Trophoblast cell (in vitro differentiated cells and primary cell): ENCODE results near the gene LONP1.

Experiments
- DNase-seq, 2 donors: peaks; one replicate each; pipeline ENCODE4 v3.0.0-alpha.2; 2016
- H2AFZ ChIP-seq: 2 replicates; pipeline ENCODE4 v1.6.1; 2013; ENCODE audit warnings: low read length, moderate library complexity, mild to moderate bottlenecking; ENCODE audit not compliant: insufficient read depth, poor library complexity
- H2AK5ac ChIP-seq: 2 replicates; pipeline ENCODE4 v1.6.1; 2013; ENCODE audit warnings: mild to moderate bottlenecking, low read length
- H2BK120ac ChIP-seq: 2 replicates; pipeline ENCODE4 v1.6.1; 2013; ENCODE audit warnings: low read length, mild to moderate bottlenecking, moderate library complexity; ENCODE audit not compliant: insufficient read depth, poor library complexity
- H2BK12ac ChIP-seq: 2 replicates; pipeline ENCODE4 v1.6.1; 2013; ENCODE audit warnings: mild to moderate bottlenecking, low read length, moderate library complexity
- H2BK5ac ChIP-seq: 2 replicates; pipeline ENCODE4 v1.6.1; 2013; ENCODE audit warnings: low read length, low read depth, moderate library complexity, mild to moderate bottlenecking; ENCODE audit not compliant: poor library complexity
- H3K14ac ChIP-seq: 2 replicates; pipeline ENCODE4 v1.6.1; 2013; ENCODE audit warnings: mild to moderate bottlenecking, low read length
- H3K18ac ChIP-seq: 2 replicates; pipeline ENCODE4 v1.6.1; 2013; ENCODE audit warnings: mild to moderate bottlenecking, low read length
- H3K23ac ChIP-seq: 2 replicates; pipeline ENCODE4 v1.6.1; 2013; ENCODE audit warnings: low read length
- H3K27ac ChIP-seq: 2 replicates; pipeline ENCODE4 v1.5.1; 2013; ENCODE audit warnings: low read depth, mild to moderate bottlenecking, inconsistent platforms, low read length, moderate library complexity
- H3K27me3 ChIP-seq: 2 replicates; pipeline ENCODE4 v1.6.1; 2013; ENCODE audit warnings: inconsistent platforms, mild to moderate bottlenecking, low read length, moderate library complexity; ENCODE audit not compliant: insufficient read depth
- H3K36me3 ChIP-seq, 2 experiments: 1 replicate in 1 of 2; 2 replicates in 1 of 2; pipeline ENCODE4 v1.6.1; 2013; ENCODE audit warnings: low read length in 2 of 2, mild to moderate bottlenecking in 2 of 2, moderate library complexity in 1 of 2; ENCODE audit not compliant: insufficient read depth in 2 of 2, control insufficient read depth in 1 of 2
- H3K4ac ChIP-seq: 2 replicates; pipeline ENCODE4 v1.6.1; 2013; ENCODE audit warnings: low read depth, mild to moderate bottlenecking, low read length, moderate library complexity
- H3K4me1 ChIP-seq, 2 experiments: 1 replicate in 1 of 2; 2 replicates in 1 of 2; pipeline ENCODE4 v1.6.1; 2013; ENCODE audit warnings: low read length in 2 of 2, mild to moderate bottlenecking in 2 of 2, moderate library complexity in 1 of 2; ENCODE audit not compliant: insufficient read depth in 2 of 2, control insufficient read depth in 1 of 2
- H3K4me2 ChIP-seq: 2 replicates; pipeline ENCODE4 v1.6.1; 2013; ENCODE audit warnings: inconsistent platforms, mild to moderate bottlenecking, low read length, moderate library complexity
- H3K4me3 ChIP-seq: 2 replicates; pipeline ENCODE4 v1.5.1; 2013; ENCODE audit warnings: mild to moderate bottlenecking, low read depth, low read length, inconsistent platforms
- H3K79me1 ChIP-seq: one replicate; pipeline ENCODE4 v1.6.1; 2013; ENCODE audit warnings: low read length
- H3K79me2 ChIP-seq: 2 replicates; pipeline ENCODE4 v1.6.1; 2013; ENCODE audit warnings: low read length, mild to moderate bottlenecking; ENCODE audit not compliant: control insufficient read depth, insufficient read depth, poor library complexity
- H3K9ac ChIP-seq: 2 replicates; pipeline ENCODE4 v1.6.1; 2013; ENCODE audit warnings: mild to moderate bottlenecking, low read length
- H3K9me3 ChIP-seq: 2 replicates; pipeline ENCODE4 v1.6.1; 2013; ENCODE audit warnings: low read depth, mild to moderate bottlenecking, control low read depth, inconsistent platforms, low read length; ENCODE audit not compliant: insufficient read depth
- H4K12ac ChIP-seq: 2 replicates; pipeline ENCODE4 v1.6.1; 2013; ENCODE audit warnings: low read depth, mild to moderate bottlenecking, low read length, moderate library complexity
- H4K8ac ChIP-seq: 2 replicates; pipeline ENCODE4 v1.6.1; 2013; ENCODE audit warnings: low read depth, mild to moderate bottlenecking, low read length, moderate library complexity
- H4K91ac ChIP-seq: one replicate; pipeline ENCODE4 v1.6.1; 2013; ENCODE audit warnings: low read depth, mild to moderate bottlenecking, low read length, moderate library complexity
- WGBS: extraction: QIAGEN DNeasy Blood & Tissue Kit; methylation state at CpG from one replicate; pipeline ENCODE4 v1.1.7; 2013; ENCODE audit warnings: missing lambda C conversion rate; ENCODE audit not compliant: insufficient read length, insufficient coverage; ENCODE audit errors: extremely low coverage; 5-methylcytosine and 5-hydroxymethylcytosine counted together

LONP1 gene

DNA sequence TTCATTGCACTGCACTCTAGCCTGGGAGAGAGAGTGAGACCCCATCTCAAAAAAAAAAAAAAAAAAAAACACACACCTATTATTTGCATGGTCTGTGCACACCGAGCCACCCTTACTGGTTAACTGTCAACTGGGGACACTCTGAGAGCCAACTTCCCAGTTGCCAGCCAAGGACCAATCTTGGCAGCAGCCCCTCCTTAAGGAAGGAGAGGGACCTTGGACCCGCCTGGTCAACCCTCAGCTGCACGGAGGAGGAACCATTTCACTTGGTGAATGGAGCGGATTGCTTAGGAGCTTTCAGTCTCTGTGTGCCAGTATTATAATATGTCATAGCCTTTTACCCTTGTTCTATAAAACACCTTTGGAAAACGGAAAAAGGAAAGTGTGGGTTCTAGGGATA is 64.5 kb downstream of the LONP1 start:
- H4K8ac ChIP-seq = no peak overlapping the region
- H3K14ac ChIP-seq = no peak overlapping the region
- no peak overlapping the region for H2BK12ac ChIP-seq
- H2AFZ ChIP-seq = no peak overlapping the region
- no peak overlapping the region for H4K91ac ChIP-seq
- no peak overlapping the region for H3K4me2 ChIP-seq
- no peak overlapping the region for H4K12ac ChIP-seq
- no peak overlapping the region for H2BK120ac ChIP-seq
- DNase-seq = no peak
- H3K4me1 ChIP-seq = no peaks in the 10 kb centered on the region
- no peak overlapping the region for H3K9ac ChIP-seq
- no peaks in the 10 kb centered on the region for H3K79me1 ChIP-seq
- H3K4ac ChIP-seq = no peak overlapping the region
- H3K18ac ChIP-seq = no peak overlapping the region
- no peaks in the 10 kb centered on the region for H3K79me2 ChIP-seq
- H3K23ac ChIP-seq = no peak overlapping the region
- H3K9me3 ChIP-seq = no peaks in the 10 kb centered on the region
- H2BK5ac ChIP-seq = no peak overlapping the region
- no peak overlapping the region for H2AK5ac ChIP-seq
- WGBS = no CpG with 5 or more reads among the region's 5 CpGs
- H3K27me3 ChIP-seq = no peaks in the 10 kb centered on the region
- H3K27ac ChIP-seq = no peak overlapping the region
- H3K36me3 ChIP-seq = peaks cover 80 to 81% of the 10 kb centered on the region in 2 experiments
- no peak overlapping the region for H3K4me3 ChIP-seq

DNA sequence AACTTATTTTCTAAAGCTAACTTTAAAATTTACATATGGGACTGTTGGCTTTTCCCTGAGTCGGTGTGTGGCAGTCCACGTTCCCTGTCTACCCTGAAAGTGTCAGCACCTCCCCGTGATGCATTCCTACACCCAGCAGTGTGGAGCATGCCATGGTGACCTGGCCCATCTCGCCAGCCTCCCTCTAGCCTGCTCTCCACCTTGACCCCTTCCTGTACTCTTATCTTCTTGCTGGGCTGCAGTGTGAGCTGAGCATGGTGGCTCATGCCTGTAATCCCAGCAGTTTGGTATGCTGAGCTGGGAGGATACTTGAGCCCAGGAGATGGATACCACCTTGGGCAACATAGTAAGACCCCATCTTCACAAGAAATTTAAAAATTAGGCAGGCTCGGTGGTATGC is 65.0 kb downstream of the LONP1 start:
- no peaks in the 10 kb centered on the region for H3K27me3 ChIP-seq
- no peak overlapping the region for H4K12ac ChIP-seq
- no peak overlapping the region for H2AFZ ChIP-seq
- H3K36me3 ChIP-seq = peaks cover 81 to 84% of the 10 kb centered on the region in 2 experiments
- H3K79me2 ChIP-seq = no peaks in the 10 kb centered on the region
- no peak overlapping the region for H3K14ac ChIP-seq
- H3K79me1 ChIP-seq = no peaks in the 10 kb centered on the region
- no peak overlapping the region for H2BK12ac ChIP-seq
- no peak for DNase-seq
- H3K4me2 ChIP-seq = no peak overlapping the region
- H3K4me1 ChIP-seq = no peaks in the 10 kb centered on the region
- no peak overlapping the region for H4K91ac ChIP-seq
- no peak overlapping the region for H2AK5ac ChIP-seq
- H3K9me3 ChIP-seq = no peaks in the 10 kb centered on the region
- H2BK5ac ChIP-seq = no peak overlapping the region
- H3K4me3 ChIP-seq = no peak overlapping the region
- H3K4ac ChIP-seq = no peak overlapping the region
- no peak overlapping the region for H4K8ac ChIP-seq
- no peak overlapping the region for H3K27ac ChIP-seq
- H2BK120ac ChIP-seq = no peak overlapping the region
- H3K23ac ChIP-seq = no peak overlapping the region
- no CpG with 5 or more reads among the region's 5 CpGs for WGBS
- H3K18ac ChIP-seq = no peak overlapping the region
- no peak overlapping the region for H3K9ac ChIP-seq

DNA sequence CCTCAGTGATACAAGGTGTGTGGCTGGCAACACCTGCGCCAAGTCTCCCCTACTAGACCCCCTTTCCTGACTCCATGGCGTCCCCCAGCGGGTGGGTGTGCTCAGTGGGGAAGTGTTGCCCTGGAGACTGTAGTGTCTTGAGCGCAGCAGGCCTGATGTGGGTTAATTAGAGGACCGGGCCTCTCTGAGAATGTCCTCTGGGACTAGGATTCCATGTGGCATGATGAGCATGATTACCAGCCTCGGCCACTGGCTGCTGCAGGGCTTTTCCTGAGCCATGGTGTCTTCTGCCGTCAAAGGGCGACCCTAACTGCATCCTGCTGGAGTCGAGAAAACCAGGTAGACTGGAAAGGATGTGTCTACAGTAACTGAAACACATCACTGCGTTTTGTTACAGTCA is 67.7 kb downstream of the LONP1 start:
- Histone ChIP-seq H3K27ac (no peak overlapping the region), H2BK12ac (no peak overlapping the region), H3K79me2 (no peaks in the 10 kb centered on the region), H3K14ac (no peak overlapping the region), H3K4me1 (no peaks in the 10 kb centered on the region), H3K4ac (no peak overlapping the region), H3K23ac (no peak overlapping the region), H3K9ac (no peak overlapping the region), H4K8ac (no peak overlapping the region), H3K9me3 (no peaks in the 10 kb centered on the region), H3K27me3 (no peaks in the 10 kb centered on the region), H4K91ac (no peak overlapping the region), H4K12ac (no peak overlapping the region), H3K4me3 (no peak overlapping the region), H3K18ac (no peak overlapping the region), H2AFZ (no peak overlapping the region), H2AK5ac (no peak overlapping the region), H3K4me2 (no peak overlapping the region), H2BK120ac (no peak overlapping the region), H3K79me1 (no peaks in the 10 kb centered on the region), H2BK5ac (no peak overlapping the region), H3K36me3 (peaks cover 65 to 69% of the 10 kb centered on the region in 2 experiments)
- no CpG with 5 or more reads among the region's 10 CpGs for WGBS
- DNase-seq = no peak

DNA sequence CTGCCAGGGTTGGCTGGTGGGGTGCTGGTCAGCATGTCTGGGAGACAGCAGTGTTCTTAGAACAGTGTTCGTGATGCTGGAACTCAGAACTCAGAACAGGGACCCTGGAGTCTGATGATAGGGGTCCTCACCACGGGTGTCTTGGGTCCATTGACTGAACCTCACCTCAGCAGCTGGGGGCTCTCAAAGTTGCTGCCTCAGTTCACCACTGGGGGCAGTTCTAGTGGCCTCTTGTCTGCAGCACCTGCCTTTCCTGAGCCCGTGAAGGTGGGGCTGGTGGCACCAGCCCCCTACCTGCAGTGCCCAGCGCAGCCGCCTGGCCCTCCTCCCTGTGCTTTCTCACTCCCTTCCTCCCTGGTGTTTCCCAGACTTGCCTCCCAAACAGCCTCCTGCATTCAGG is 68.6 kb downstream of the LONP1 start:
- Histone ChIP-seq H2AFZ (no peak overlapping the region), H3K9ac (no peak overlapping the region), H2BK12ac (no peak overlapping the region), H3K79me2 (no peaks in the 10 kb centered on the region), H4K91ac (no peak overlapping the region), H3K4me1 (no peaks in the 10 kb centered on the region), H3K27ac (no peak overlapping the region), H3K23ac (no peak overlapping the region), H3K36me3 (peaks cover 64 to 71% of the 10 kb centered on the region in 2 experiments), H3K4me2 (no peak overlapping the region), H3K9me3 (no peaks in the 10 kb centered on the region), H3K14ac (no peak overlapping the region), H3K79me1 (no peaks in the 10 kb centered on the region), H2BK120ac (no peak overlapping the region), H2BK5ac (no peak overlapping the region), H4K8ac (no peak overlapping the region), H2AK5ac (no peak overlapping the region), H3K4ac (no peak overlapping the region), H3K4me3 (no peak overlapping the region), H3K27me3 (no peaks in the 10 kb centered on the region), H3K18ac (no peak overlapping the region), H4K12ac (no peak overlapping the region)
- WGBS = no CpG with 5 or more reads among the region's 5 CpGs
- DNase-seq = no peak
